Ascending aorta (tissue), 2 donors: ENCODE results near the gene RAD51D. TPM values are rescaled to one million over a fixed set of nuclear protein-coding genes. Genes with fewer than 3 reads are reported as not detected.

Experiments
- DNase-seq, 2 donors: peaks; one replicate each; pipeline ENCODE4 v3.0.0-alpha.2; 2019; ENCODE audit warnings: low spot score in 2 of 2
- H3K27ac ChIP-seq, 2 donors: fragments of 200-600 bp; sonication (generic); one replicate each; pipeline ENCODE4 v1.5.1; 2016 to 2017; ENCODE audit warnings: mild to moderate bottlenecking in 1 of 2
- H3K27me3 ChIP-seq: fragments of 200-600 bp; sonication (generic); one replicate; pipeline ENCODE4 v1.5.1; 2017
- H3K36me3 ChIP-seq, 2 donors: fragments of 200-600 bp; sonication (generic); one replicate each; pipeline ENCODE4 v1.5.1; 2016
- H3K4me1 ChIP-seq, 2 donors: fragments of 200-600 bp; sonication (generic); one replicate each; pipeline ENCODE4 v1.5.1; 2016 to 2017; ENCODE audit warnings: mild to moderate bottlenecking in 1 of 2
- H3K4me3 ChIP-seq, 2 donors: fragments of 200-600 bp; sonication (generic); one replicate each; pipeline ENCODE4 v1.5.1; 2016 to 2017; ENCODE audit warnings: mild to moderate bottlenecking in 1 of 2
- H3K9me3 ChIP-seq, 2 donors: fragments of 200-600 bp; sonication (generic); one replicate each; pipeline ENCODE4 v1.5.1; 2016
- intact Hi-C: fragments of 100-400 bp; cut with DNase I; formaldehyde crosslinking; loops from one replicate; pipeline ENCODE4 v1.15.1; 2023
- total RNA-seq: library from RNA; depleted of rRNA; stranded (reverse); fragments of >200 nt; gene quantifications from one replicate; pipeline ENCODE4 v1.1.0, GENCODE V29; 2016
- TF ChIP-seq, protein P1 (sequence below), 3 experiments: fragments of 200-600 bp in 2 of 3; fragments of 450-650 bp in 1 of 3; sonication (generic) in 2 of 3; IDR thresholded peaks; one replicate each; pipeline ENCODE4 v1.5.1; 2016 to 2019; ENCODE audit warnings: antibody characterized with exemption in 3 of 3, mild to moderate bottlenecking in 1 of 3, moderate library complexity in 1 of 3

RAD51D gene
- total RNA-seq, 1 donor from 2014 or later: 3.7 TPM

DNA sequence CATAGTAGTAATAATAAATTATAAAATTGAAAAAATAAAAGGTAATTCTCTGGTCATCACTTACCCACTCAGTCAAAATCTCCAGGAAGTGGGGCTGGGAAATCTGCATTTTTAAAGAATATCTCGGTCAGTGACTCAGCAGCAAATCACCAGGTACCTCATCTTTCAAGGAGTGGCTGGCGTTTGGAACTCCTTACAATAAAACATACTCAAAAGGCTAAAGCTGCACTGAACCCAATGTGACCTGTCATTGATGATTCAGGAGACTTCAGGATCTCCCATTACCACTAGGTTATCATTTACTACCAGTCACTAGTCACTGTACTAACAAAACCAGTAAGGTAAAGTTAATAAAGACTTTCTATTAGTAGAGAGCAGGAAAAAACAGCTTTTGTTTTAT is 34.7 kb downstream of the RAD51D start:
- Histone ChIP-seq H3K4me3 (no peak overlapping the region), H3K4me1 (peaks cover 2 to 11% of the 10 kb centered on the region in 2 donors), H3K9me3 (no peaks in the 10 kb centered on the region), H3K36me3 (no peaks in the 10 kb centered on the region), H3K27me3 (no peaks in the 10 kb centered on the region), H3K27ac (no peak overlapping the region)
- DNase-seq: no peak
- TF ChIP-seq, protein P1, sequence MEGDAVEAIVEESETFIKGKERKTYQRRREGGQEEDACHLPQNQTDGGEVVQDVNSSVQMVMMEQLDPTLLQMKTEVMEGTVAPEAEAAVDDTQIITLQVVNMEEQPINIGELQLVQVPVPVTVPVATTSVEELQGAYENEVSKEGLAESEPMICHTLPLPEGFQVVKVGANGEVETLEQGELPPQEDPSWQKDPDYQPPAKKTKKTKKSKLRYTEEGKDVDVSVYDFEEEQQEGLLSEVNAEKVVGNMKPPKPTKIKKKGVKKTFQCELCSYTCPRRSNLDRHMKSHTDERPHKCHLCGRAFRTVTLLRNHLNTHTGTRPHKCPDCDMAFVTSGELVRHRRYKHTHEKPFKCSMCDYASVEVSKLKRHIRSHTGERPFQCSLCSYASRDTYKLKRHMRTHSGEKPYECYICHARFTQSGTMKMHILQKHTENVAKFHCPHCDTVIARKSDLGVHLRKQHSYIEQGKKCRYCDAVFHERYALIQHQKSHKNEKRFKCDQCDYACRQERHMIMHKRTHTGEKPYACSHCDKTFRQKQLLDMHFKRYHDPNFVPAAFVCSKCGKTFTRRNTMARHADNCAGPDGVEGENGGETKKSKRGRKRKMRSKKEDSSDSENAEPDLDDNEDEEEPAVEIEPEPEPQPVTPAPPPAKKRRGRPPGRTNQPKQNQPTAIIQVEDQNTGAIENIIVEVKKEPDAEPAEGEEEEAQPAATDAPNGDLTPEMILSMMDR (IDR thresholded peaks at IDR 0.05): no peak
- intact Hi-C loops: loop anchor here (5.0 kb wide), 1 partner anchor 88 kb away; no protein-coding TSS in a partner anchor

DNA sequence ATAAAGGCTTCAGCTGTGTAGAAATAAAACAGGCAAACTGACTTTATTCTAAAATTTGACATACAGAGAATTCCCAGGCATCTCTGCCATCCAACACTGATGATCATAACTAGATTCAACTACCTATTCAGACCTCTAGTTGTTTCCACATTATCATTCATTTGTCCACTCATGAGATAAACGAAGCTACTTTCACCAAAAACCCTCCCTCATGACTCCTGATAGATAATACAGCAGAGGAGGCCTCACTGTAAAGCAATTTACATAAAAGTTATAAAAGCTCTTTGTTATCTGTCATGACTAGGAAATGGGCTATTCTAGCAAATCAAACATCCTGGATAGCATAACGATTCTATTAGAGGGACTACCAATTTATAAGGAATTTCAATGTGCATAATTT is 36.6 kb downstream of the RAD51D start:
- no peak overlapping the region for H3K27ac ChIP-seq
- no peak for DNase-seq
- H3K4me1 ChIP-seq: peaks cover 2 to 11% of the 10 kb centered on the region in 2 donors
- intact Hi-C loops: no loop called here
- TF ChIP-seq, protein P1 (IDR thresholded peaks at IDR 0.05): no peak
- H3K4me3 ChIP-seq: no peak overlapping the region
- no peaks in the 10 kb centered on the region for H3K27me3 ChIP-seq
- no peaks in the 10 kb centered on the region for H3K36me3 ChIP-seq
- no peaks in the 10 kb centered on the region for H3K9me3 ChIP-seq

DNA sequence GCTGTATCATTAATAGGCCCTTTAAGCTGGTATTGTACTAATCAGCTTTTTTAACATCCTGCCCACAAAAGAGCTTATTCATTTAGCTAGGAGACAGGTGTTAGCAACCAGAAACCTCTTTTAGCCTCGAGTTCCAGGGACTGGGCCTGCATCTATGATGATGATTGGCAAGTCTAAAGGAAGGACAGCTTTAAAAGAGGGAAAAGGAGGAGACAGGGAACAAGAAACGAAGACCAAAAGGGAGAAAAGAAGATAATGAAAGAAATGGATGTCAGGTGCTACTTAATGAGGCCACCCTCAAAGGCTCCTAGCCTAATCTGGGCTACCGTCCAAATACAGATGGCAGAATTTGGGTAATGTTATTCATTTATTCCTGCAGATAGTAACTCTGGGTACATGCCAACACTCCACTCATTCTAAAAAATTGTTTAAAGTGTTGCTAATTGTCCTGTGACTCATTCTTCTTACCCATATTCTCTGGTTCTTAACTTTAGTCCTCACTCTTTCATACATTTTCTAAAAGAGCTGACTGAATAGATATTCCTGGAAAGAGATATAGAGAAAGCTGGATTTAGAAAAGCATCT is 37.5 kb downstream of the RAD51D start:
- intact Hi-C loops: no loop called here
- Histone ChIP-seq H3K36me3 (no peaks in the 10 kb centered on the region), H3K9me3 (no peaks in the 10 kb centered on the region), H3K4me1 (peaks cover 0 to 2% of the 10 kb centered on the region in 2 donors), H3K4me3 (no peak overlapping the region), H3K27me3 (no peaks in the 10 kb centered on the region), H3K27ac (no peak overlapping the region)
- no peak for DNase-seq
- TF ChIP-seq, protein P1 (IDR thresholded peaks at IDR 0.05): no peak

DNA sequence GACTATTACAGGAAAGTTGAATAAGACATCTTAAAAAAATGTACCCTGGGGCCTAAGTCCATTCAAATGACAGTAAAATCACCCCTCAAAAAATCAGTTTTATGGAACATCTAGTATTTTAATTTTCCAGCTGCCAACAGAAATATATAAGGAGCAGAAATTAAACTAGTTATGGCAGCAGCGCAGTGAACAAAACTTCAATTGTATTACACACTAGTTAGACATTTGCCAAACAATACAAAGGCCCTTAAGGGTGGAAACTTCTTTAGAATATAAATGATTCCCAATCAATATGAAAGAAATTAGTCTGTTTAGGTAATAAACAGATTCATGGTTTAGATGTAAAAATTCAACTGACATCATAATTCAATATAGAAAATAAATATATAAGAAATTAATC is 38.0 kb downstream of the RAD51D start:
- Histone ChIP-seq H3K27me3 (no peaks in the 10 kb centered on the region), H3K27ac (no peak overlapping the region), H3K36me3 (no peaks in the 10 kb centered on the region), H3K4me3 (no peak overlapping the region), H3K9me3 (no peaks in the 10 kb centered on the region), H3K4me1 (no peaks in the 10 kb centered on the region)
- intact Hi-C loops: no loop called here
- no peak for DNase-seq
- TF ChIP-seq, protein P1 (IDR thresholded peaks at IDR 0.05): no peak

DNA sequence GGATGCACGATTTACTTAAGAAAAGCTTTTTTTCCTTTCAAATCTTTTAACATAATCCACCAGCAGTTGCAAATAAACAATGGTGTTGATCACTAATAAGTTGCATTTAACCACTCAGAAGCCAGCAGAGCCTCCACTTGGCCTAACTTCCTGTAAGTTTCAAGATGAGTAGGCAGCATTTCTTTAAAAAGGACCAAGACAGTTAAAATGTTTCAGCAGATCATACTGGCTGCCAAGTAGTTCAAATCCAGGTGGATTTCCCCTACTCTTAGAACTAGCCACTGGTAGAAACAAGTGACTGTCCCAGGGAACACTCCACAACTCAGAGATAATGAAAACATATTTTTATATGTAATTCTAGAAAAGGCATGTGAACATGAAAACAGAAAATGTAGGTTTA is 39.1 kb downstream of the RAD51D start:
- Histone ChIP-seq H3K36me3 (no peaks in the 10 kb centered on the region), H3K4me3 (no peak overlapping the region), H3K4me1 (no peaks in the 10 kb centered on the region), H3K9me3 (no peaks in the 10 kb centered on the region), H3K27me3 (no peaks in the 10 kb centered on the region), H3K27ac (no peak overlapping the region)
- TF ChIP-seq, protein P1 (IDR thresholded peaks at IDR 0.05): no peak
- intact Hi-C loops: no loop called here
- DNase-seq: no peak
